ENCODE data around the gene PRDM11.

The PRDM11 gene

DNA sequence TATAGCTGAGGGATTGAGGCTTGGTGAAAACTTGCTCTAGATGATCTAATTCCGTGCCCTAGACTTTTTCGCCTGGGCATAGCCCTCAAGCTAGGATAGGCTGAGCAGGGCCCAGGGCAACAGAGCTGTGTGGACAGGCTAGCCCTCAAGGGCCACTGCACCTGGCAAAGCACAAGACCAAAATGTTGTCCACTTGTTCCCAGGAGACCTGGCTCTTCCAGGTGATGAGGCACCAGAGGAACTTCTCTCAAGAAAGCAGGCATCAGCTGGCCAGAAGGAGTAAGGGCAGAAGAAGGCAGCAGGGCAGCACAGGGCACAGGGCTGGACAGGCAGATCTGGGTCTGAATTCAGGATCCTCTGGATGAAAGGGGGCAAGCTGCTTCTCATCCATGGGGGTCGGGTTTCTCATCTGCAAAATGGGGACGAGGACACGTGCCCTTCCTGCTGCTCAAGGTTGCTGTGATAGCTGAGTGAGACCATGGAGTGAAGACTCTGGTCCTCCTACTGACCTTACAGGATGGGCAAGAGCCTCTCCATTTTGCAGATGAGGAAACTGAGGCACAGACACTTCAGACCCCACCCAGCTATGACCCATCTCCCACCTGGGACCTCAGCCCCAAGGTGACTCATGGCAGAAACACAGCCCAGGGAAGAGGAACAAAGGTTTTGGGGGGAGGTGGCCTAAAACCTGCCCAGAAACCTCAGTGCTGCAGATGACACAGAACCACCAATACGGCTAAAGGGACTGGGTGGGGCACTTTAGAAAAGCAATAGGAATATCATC is 42.2 kb upstream of the PRDM11 start:
- no peaks in the 10 kb centered on the region for H4K20me1 ChIP-seq (ENCODE audit: insufficient read depth, low read length)
- H3K27ac ChIP-seq (ENCODE audit: low read depth, low read length, poor library complexity, severe bottlenecking): no peak overlapping the region
- H3K9me3 ChIP-seq (ENCODE audit: low read length): no peaks in the 10 kb centered on the region
- H3K4me3 ChIP-seq (ENCODE audit: low read depth, low read length, poor library complexity, severe bottlenecking): no peak overlapping the region
- no peak overlapping the region for H3K4me2 ChIP-seq (ENCODE audit: low read length)
- H2AFZ ChIP-seq (ENCODE audit: low read length): no peak overlapping the region
- H3K9ac ChIP-seq (ENCODE audit: low read length): no peak overlapping the region
- no peaks in the 10 kb centered on the region for H3K27me3 ChIP-seq (ENCODE audit: insufficient read depth, low read length)
- H3K36me3 ChIP-seq (ENCODE audit: insufficient read depth, low read length): no peaks in the 10 kb centered on the region
- H3K4me1 ChIP-seq (ENCODE audit: insufficient read depth, low read length, severe bottlenecking): no peaks in the 10 kb centered on the region
- H3K79me2 ChIP-seq (ENCODE audit: insufficient read depth, low read length): no peaks in the 10 kb centered on the region
- no peaks in the 10 kb centered on the region for H3K9me2 ChIP-seq (ENCODE audit: low read depth, low read length)
- TF ChIP-seq, protein P1, sequence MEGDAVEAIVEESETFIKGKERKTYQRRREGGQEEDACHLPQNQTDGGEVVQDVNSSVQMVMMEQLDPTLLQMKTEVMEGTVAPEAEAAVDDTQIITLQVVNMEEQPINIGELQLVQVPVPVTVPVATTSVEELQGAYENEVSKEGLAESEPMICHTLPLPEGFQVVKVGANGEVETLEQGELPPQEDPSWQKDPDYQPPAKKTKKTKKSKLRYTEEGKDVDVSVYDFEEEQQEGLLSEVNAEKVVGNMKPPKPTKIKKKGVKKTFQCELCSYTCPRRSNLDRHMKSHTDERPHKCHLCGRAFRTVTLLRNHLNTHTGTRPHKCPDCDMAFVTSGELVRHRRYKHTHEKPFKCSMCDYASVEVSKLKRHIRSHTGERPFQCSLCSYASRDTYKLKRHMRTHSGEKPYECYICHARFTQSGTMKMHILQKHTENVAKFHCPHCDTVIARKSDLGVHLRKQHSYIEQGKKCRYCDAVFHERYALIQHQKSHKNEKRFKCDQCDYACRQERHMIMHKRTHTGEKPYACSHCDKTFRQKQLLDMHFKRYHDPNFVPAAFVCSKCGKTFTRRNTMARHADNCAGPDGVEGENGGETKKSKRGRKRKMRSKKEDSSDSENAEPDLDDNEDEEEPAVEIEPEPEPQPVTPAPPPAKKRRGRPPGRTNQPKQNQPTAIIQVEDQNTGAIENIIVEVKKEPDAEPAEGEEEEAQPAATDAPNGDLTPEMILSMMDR (IDR thresholded peaks at IDR 0.05; ENCODE audit: low read length): no peak
- TF ChIP-seq EZH2 (IDR thresholded peaks at IDR 0.05; ENCODE audit: borderline replicate concordance, low read length): no peak
- no peaks in the 10 kb centered on the region for H3F3A ChIP-seq (ENCODE audit: insufficient read depth, low read length)

DNA sequence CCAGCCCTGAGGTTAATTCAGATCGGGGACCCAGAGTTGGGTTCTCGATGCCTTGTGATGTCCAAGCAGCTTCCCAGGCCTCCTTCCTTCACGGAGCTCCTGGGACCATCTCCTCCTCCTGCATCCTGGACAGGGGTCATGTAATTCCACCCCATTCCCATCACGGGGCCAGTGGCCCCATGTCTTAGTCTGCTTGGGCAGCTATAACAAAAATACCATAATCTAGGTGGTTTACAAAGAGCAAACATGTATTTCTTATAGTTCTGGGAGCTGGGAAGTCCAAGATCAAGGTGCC is 41.7 kb upstream of the PRDM11 start:
- no peaks in the 10 kb centered on the region for H3K9me2 ChIP-seq (ENCODE audit: low read depth, low read length)
- TF ChIP-seq, protein P1 (IDR thresholded peaks at IDR 0.05; ENCODE audit: low read length): no peak
- TF ChIP-seq EZH2 (IDR thresholded peaks at IDR 0.05; ENCODE audit: borderline replicate concordance, low read length): no peak
- no peaks in the 10 kb centered on the region for H3K27me3 ChIP-seq (ENCODE audit: insufficient read depth, low read length)
- no peaks in the 10 kb centered on the region for H3K79me2 ChIP-seq (ENCODE audit: insufficient read depth, low read length)
- H4K20me1 ChIP-seq (ENCODE audit: insufficient read depth, low read length): no peaks in the 10 kb centered on the region
- H3K9me3 ChIP-seq (ENCODE audit: low read length): no peaks in the 10 kb centered on the region
- H3K4me2 ChIP-seq (ENCODE audit: low read length): no peak overlapping the region
- H3K4me1 ChIP-seq (ENCODE audit: insufficient read depth, low read length, severe bottlenecking): no peaks in the 10 kb centered on the region
- no peak overlapping the region for H3K9ac ChIP-seq (ENCODE audit: low read length)
- H3F3A ChIP-seq (ENCODE audit: insufficient read depth, low read length): no peaks in the 10 kb centered on the region
- H3K27ac ChIP-seq (ENCODE audit: low read depth, low read length, poor library complexity, severe bottlenecking): no peak overlapping the region
- no peaks in the 10 kb centered on the region for H3K36me3 ChIP-seq (ENCODE audit: insufficient read depth, low read length)
- no peak overlapping the region for H2AFZ ChIP-seq (ENCODE audit: low read length)
- H3K4me3 ChIP-seq (ENCODE audit: low read depth, low read length, poor library complexity, severe bottlenecking): no peak overlapping the region

DNA sequence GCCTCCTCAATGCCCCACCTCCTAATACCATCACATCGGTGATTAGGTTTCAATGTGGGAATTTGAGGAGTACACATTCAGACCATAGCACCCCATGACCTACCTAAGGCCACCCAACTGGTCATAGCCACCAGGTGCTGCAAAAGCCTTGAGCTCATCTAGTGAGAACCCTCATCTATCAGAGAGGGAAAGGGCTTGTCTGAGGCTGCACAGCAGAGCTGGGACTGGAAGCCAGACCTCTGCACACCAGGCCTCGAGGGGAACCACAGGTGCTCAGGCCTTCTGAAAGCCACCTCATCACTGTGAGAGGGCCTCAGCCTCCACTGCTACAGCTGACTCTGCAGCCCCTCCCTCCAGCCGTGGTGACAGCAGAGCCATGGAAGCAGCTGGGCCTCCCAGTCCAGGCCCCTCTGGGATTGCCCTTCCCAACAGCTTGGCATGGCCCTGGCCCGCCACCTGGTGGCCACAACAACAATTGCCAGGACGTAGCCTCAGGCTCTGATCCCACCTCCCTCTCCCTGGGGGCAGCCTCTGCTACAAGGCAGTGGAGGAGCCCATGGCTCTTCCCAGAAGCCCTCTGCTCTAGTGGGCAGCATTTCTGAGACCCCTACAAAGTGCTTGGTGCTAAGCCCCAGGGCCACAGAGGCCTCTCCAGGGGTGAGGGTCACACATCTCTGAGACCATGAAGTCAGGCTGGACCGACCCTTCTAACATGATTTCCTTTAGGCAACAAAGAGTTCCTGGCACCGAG is 41.0 kb upstream of the PRDM11 start:
- H3K4me1 ChIP-seq (ENCODE audit: insufficient read depth, low read length, severe bottlenecking): no peaks in the 10 kb centered on the region
- no peak overlapping the region for H2AFZ ChIP-seq (ENCODE audit: low read length)
- no peak overlapping the region for H3K4me2 ChIP-seq (ENCODE audit: low read length)

More for the DNA sequence above, 41.0 kb upstream of the PRDM11 start:
- H3K27me3 ChIP-seq (ENCODE audit: insufficient read depth, low read length): no peaks in the 10 kb centered on the region
- TF ChIP-seq, protein P1 (IDR thresholded peaks at IDR 0.05; ENCODE audit: low read length): peak; percentile 82
- TF ChIP-seq EZH2 (IDR thresholded peaks at IDR 0.05; ENCODE audit: borderline replicate concordance, low read length): no peak
- H3K36me3 ChIP-seq (ENCODE audit: insufficient read depth, low read length): no peaks in the 10 kb centered on the region
- no peak overlapping the region for H3K4me3 ChIP-seq (ENCODE audit: low read depth, low read length, poor library complexity, severe bottlenecking)
- H3K9me3 ChIP-seq (ENCODE audit: low read length): no peaks in the 10 kb centered on the region
- H3F3A ChIP-seq (ENCODE audit: insufficient read depth, low read length): no peaks in the 10 kb centered on the region
- H3K9ac ChIP-seq (ENCODE audit: low read length): no peak overlapping the region
- H3K9me2 ChIP-seq (ENCODE audit: low read depth, low read length): no peaks in the 10 kb centered on the region
- no peaks in the 10 kb centered on the region for H4K20me1 ChIP-seq (ENCODE audit: insufficient read depth, low read length)
- no peaks in the 10 kb centered on the region for H3K79me2 ChIP-seq (ENCODE audit: insufficient read depth, low read length)
- no peak overlapping the region for H3K27ac ChIP-seq (ENCODE audit: low read depth, low read length, poor library complexity, severe bottlenecking)

Data from OCI-LY1 (cell line).